Common myeloid progenitor, CD34-positive (primary cell): ENCODE data around the gene YKT6.
"Not testable (repeated sequence)": the region's sequence is repeated elsewhere in the genome, so short reads cannot be mapped to it uniquely, and the experiment has no call there.

Experiments
- CTCF ChIA-PET: fragments of 350-600 bp; sonication (Branson Sonifier 250); formaldehyde crosslinking; loops from one replicate; lab custom pipeline; 2021; ENCODE audit warnings: antibody characterized with exemption; lab: Charles Lee
- POLR2A ChIA-PET: fragments of 350-600 bp; sonication (Branson Sonifier 250); formaldehyde crosslinking; loops from one replicate; lab custom pipeline; 2021; ENCODE audit warnings: antibody characterized with exemption; lab: Charles Lee
- DNase-seq, 3 donors: peaks; one replicate each; pipeline versions ENCODE4 v3.0.0 to v3.0.0-alpha.2; 2013
- H3K27ac ChIP-seq, 2 experiments: 1 replicate in 1 of 2; 2 replicates in 1 of 2; pipeline ENCODE4 v1.7.0; 2013; ENCODE audit warnings: inconsistent platforms in 2 of 2, low read length in 2 of 2, mild to moderate bottlenecking in 2 of 2, low read depth in 1 of 2, moderate library complexity in 1 of 2; ENCODE audit not compliant: severe bottlenecking in 2 of 2, insufficient read depth in 1 of 2, poor library complexity in 1 of 2
- H3K27me3 ChIP-seq, 5 experiments: replicated peaks in 2 of 5; 1 replicate in 3 of 5; 2 replicates in 2 of 5; pipeline versions ENCODE4 v1.6.1 to v1.7.0; 2013; ENCODE audit warnings: low read length in 4 of 5, mild to moderate bottlenecking in 2 of 5, moderate library complexity in 2 of 5, inconsistent platforms in 1 of 5; ENCODE audit not compliant: insufficient read depth in 5 of 5, control insufficient read depth in 4 of 5
- H3K36me3 ChIP-seq, 4 experiments: 1 replicate in 2 of 4; 2 replicates in 2 of 4; pipeline versions ENCODE4 v1.6.1 to v1.7.0; 2013; ENCODE audit warnings: low read length in 3 of 4, control low read depth in 1 of 4, mild to moderate bottlenecking in 1 of 4; ENCODE audit not compliant: control insufficient read depth in 4 of 4, insufficient read depth in 4 of 4
- H3K4me1 ChIP-seq, 4 experiments: 1 replicate in 3 of 4; 2 replicates in 1 of 4; pipeline versions ENCODE4 v1.6.1 to v1.7.1; 2013; ENCODE audit warnings: low read length in 3 of 4, mild to moderate bottlenecking in 3 of 4, control low read depth in 1 of 4, inconsistent platforms in 1 of 4, moderate library complexity in 1 of 4; ENCODE audit not compliant: control insufficient read depth in 4 of 4, insufficient read depth in 4 of 4; ENCODE audit errors: control extremely low read depth in 1 of 4
- H3K4me3 ChIP-seq, 7 experiments: 1 replicate in 4 of 7; 2 replicates in 3 of 7; pipeline versions ENCODE4 v1.5.1 to v1.7.0; 2013; ENCODE audit warnings: mild to moderate bottlenecking in 7 of 7, low read length in 6 of 7, moderate library complexity in 6 of 7, inconsistent platforms in 2 of 7, low read depth in 2 of 7, control low read depth in 1 of 7; ENCODE audit not compliant: insufficient read depth in 4 of 7, control insufficient read depth in 1 of 7; ENCODE audit errors: extremely low read depth in 1 of 7
- H3K9me3 ChIP-seq, 5 experiments: 1 replicate in 4 of 5; 2 replicates in 1 of 5; pipeline versions ENCODE4 v1.6.1 to v1.7.1; 2013; ENCODE audit warnings: low read length in 4 of 5, mild to moderate bottlenecking in 2 of 5, inconsistent platforms in 1 of 5, low read depth in 1 of 5, moderate library complexity in 1 of 5; ENCODE audit not compliant: control insufficient read depth in 4 of 5, insufficient read depth in 2 of 5; ENCODE audit errors: control extremely low read depth in 1 of 5
- WGBS: methylation state at CpG from one replicate; pipeline ENCODE4 v1.1.5; 2013; ENCODE audit not compliant: insufficient coverage; 5-methylcytosine and 5-hydroxymethylcytosine counted together

Gene YKT6

DNA sequence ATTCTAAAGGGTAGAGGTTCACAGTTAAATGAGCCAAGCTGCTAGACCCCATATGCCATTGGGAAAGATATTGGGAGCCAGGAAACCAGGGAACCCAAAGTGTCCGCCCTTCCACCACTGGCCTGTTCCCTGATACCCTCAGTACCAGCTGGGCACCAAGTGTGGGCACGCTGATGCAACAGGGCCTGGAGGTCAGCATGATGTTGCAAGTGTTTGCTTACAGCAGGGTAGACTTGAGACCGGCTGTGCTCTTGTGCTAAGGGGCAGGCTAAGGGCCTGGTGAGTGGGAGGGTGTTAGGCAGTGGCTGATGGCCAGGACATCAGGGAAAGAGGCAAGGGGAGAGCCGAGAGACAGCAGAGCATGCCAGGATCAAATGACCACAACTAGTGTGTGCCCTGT, 38.6 kb upstream of the YKT6 start:
- 97% methylated on average over 3 of the region's 4 CpGs for WGBS
- CTCF ChIA-PET: no interaction called here
- peaks cover 0 to 2% (median 0%) of the 10 kb centered on the region in 5 experiments for H3K27me3 ChIP-seq
- H3K4me3 ChIP-seq: no peak overlapping the region
- peaks cover 0 to 4% (median 3%) of the 10 kb centered on the region in 5 experiments for H3K9me3 ChIP-seq
- no peak for DNase-seq
- POLR2A ChIA-PET: interaction anchor here (0.9 kb wide), 1 partner anchor 19 kb away, joined by 3 read pairs; no protein-coding TSS in a partner anchor
- H3K36me3 ChIP-seq: no peaks in the 10 kb centered on the region
- H3K27ac ChIP-seq: no peak overlapping the region
- no peaks in the 10 kb centered on the region for H3K4me1 ChIP-seq

DNA sequence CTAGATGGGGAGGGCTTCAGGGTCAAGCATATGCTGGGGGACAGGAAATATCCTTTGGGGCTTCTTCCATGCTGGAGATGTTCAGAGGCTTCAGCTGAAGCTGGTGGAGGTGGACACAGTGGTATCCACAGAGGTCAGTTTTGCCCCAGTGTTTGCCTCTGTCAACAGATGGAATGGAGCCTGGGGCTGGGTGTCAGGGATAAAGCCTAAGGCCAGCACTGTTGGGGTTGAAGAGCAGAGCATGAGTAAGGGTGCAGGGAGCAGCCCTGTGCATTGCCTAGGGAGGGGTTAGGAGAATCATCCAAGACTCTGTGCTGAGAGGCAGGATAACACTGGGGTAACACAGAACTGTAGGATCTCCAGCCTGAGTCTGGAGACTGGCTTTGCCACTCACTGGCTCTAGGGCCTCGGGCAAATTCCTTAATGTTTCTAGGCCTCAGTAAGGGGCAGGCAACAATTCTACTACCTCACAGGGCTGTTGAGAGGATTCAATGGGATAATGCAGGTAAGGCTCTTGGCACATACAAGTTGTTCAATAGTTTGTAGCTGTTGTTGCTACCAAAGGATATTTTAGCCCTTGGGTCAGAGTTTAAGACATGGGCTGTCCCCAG, 37.9 kb upstream of the YKT6 start:
- no CpG with 5 or more reads among the region's 1 CpG for WGBS
- ChIA-PET CTCF (interaction anchor here (0.9 to 1.1 kb wide), 2 partner anchors 9 to 21 kb away, joined by 3 read pairs; no protein-coding TSS in a partner anchor), POLR2A (interaction anchor here (0.6 to 0.9 kb wide), 2 partner anchors 19 to 91 kb away, joined by 3 to 4 read pairs; no protein-coding TSS in a partner anchor)
- Histone ChIP-seq H3K27ac (no peak overlapping the region), H3K4me1 (peaks cover 0 to 3% (median 0%) of the 10 kb centered on the region in 4 experiments), H3K4me3 (no peak overlapping the region), H3K27me3 (peaks cover 0 to 2% (median 0%) of the 10 kb centered on the region in 5 experiments), H3K9me3 (peaks cover 0 to 4% (median 3%) of the 10 kb centered on the region in 5 experiments), H3K36me3 (no peaks in the 10 kb centered on the region)
- DNase-seq: no peak

DNA sequence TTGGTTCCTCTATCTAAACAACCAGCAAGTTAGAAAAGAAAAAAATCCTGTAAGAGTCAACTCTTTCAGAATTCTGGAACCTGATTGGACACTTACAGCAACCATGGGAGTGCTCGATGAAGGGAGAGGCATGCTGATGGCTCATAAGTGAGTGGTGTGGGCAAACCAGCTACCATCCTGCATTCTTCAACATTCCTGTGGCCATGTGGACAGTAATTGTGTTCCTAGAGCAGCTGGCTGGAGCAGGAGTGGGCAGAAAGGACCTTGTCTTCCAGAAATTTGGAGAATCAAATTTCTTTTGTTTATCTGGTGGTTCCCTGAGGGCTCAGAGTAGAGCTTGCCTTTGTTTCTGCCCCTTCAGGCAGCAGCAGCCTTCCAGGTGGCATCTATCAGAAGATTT, 37.2 kb upstream of the YKT6 start:
- Histone ChIP-seq H3K4me3 (no peak overlapping the region), H3K36me3 (no peaks in the 10 kb centered on the region), H3K27me3 (peaks cover 0 to 2% (median 0%) of the 10 kb centered on the region in 5 experiments), H3K9me3 (peaks cover 0 to 4% (median 3%) of the 10 kb centered on the region in 5 experiments), H3K4me1 (peaks cover 0 to 6% (median 0%) of the 10 kb centered on the region in 4 experiments), H3K27ac (no peak overlapping the region)
- DNase-seq: no peak
- ChIA-PET CTCF (interaction anchor here (0.9 to 1.1 kb wide), 2 partner anchors 9 to 21 kb away, joined by 3 read pairs; no protein-coding TSS in a partner anchor), POLR2A (interaction anchor here (0.5 to 0.6 kb wide), 2 partner anchors 28 to 91 kb away, joined by 3 to 4 read pairs; no protein-coding TSS in a partner anchor)
- WGBS: no CpG with 5 or more reads among the region's 1 CpG

DNA sequence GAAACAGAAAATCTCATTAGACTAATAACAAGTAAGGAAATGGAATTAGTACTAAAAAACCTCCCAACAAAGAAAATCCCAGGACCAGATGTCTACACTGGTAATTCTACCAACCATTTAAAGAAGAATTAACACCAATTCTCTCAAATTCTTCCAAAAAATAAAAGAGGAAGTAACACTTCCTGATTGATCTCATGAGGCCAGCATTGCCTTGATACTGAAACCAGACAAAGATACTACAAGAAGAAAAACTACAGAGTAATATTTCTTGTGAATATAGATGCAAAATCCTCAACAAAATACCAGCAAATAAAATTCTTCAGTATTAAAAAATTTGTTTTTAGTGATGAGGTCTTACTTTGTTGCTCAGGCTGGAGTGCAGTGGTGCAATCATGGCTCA, 32.9 kb upstream of the YKT6 start:
- ChIA-PET POLR2A (no interaction called here), CTCF (no interaction called here)
- no peaks in the 10 kb centered on the region for H3K27me3 ChIP-seq

DNA sequence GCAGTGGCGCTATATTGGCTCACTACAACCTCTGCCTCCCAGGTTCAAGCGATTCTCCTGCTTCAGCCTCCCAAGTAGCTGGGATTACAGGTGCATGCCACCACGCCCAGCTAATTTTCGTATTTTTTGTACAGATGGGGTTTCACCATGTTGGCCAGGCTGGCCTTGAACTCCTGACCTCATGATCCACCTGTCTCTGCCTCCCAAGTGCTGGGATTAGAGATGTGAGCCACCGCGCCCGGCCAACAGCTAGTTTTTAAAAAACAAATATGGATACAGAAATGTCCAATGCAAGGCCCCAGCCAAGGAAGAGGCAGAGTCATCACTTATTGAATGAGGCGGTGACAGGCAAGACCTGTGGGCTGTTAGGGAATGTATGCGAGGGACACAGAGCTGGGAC, 28.9 kb upstream of the YKT6 start:
- CTCF ChIA-PET: interaction anchor here (1.2 to 1.8 kb wide), 3 partner anchors 17 to 25 kb away, joined by 3 to 4 read pairs (median 4); no protein-coding TSS in a partner anchor
- H3K4me3 ChIP-seq, H3K27ac ChIP-seq, H3K36me3 ChIP-seq, H3K9me3 ChIP-seq, H3K27me3 ChIP-seq, POLR2A ChIA-PET, H3K4me1 ChIP-seq, DNase-seq: not testable (repeated sequence)
- WGBS: 94% methylated on average over 9 of the region's 9 CpGs

More for the DNA sequence above, 32.9 kb upstream of the YKT6 start:
- Histone ChIP-seq H3K27ac (no peak overlapping the region), H3K4me1 (peaks cover 0 to 6% (median 0%) of the 10 kb centered on the region in 4 experiments), H3K36me3 (no peaks in the 10 kb centered on the region), H3K9me3 (peaks cover 1 to 5% (median 4%) of the 10 kb centered on the region in 5 experiments), H3K4me3 (no peak overlapping the region)
- peak; percentile 14 to 66 (median 60) for DNase-seq

DNA sequence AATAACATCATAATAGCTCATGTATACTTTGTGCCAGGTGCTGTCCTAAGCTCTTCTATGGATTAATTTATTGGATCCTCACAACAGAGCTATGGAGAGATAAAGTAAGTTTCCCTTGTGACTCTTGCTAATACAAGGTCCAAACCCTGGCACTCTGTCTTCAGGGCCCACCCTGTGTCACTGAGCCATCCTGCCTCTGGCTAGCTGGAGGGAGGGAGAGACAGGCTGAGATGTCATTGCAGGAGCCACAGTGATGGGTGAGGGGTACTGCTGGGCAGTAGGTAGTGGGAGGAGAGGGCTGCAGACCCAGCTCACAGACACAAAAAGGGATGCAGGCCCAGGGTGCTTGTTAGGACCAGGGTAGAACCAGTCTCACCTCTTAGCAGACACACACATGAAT, 28.4 kb upstream of the YKT6 start:
- DNase-seq: no peak
- H3K27me3 ChIP-seq: no peaks in the 10 kb centered on the region
- ChIA-PET POLR2A (no interaction called here), CTCF (interaction anchor here (1.2 to 1.4 kb wide), 2 partner anchors 23 to 25 kb away, joined by 3 to 4 read pairs; no protein-coding TSS in a partner anchor)
- peaks cover 0 to 6% (median 0%) of the 10 kb centered on the region in 4 experiments for H3K4me1 ChIP-seq
- H3K36me3 ChIP-seq: no peaks in the 10 kb centered on the region
- no peak overlapping the region for H3K27ac ChIP-seq
- no peak overlapping the region for H3K4me3 ChIP-seq
- H3K9me3 ChIP-seq: peaks cover 0 to 5% (median 0%) of the 10 kb centered on the region in 5 experiments

DNA sequence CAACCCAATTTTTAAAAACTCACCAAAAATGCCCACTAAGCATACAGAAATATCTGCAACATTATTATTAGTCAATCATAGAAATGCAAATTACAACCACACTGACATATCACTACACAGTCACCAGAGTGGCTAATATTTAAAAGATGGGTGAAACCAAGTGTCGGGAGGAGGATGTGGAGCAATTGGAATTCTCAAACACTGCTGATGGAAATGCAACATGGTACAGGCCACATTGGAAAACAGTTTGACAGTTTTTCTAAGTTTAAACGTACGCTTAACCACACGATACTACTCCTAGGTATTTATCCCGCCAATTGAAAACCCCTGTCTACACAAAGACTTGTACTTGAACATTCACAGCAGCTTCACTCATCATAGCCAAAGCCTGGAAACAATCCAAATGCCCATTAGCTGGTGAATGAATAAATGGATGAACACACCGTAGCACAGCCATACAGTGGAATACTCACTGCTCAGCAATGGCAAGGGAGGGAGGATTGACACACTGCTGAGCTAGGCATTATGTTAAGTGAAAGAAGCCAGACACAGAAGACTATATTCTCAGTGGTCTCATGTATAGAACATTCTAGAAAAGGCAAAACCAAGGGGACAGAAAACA, 27.9 kb upstream of the YKT6 start:
- no peak overlapping the region for H3K4me3 ChIP-seq
- no peaks in the 10 kb centered on the region for H3K27me3 ChIP-seq
- DNase-seq: no peak
- WGBS: 97% methylated on average over 4 of the region's 6 CpGs
- no peaks in the 10 kb centered on the region for H3K36me3 ChIP-seq
- H3K4me1 ChIP-seq: peaks cover 0 to 3% (median 0%) of the 10 kb centered on the region in 4 experiments
- ChIA-PET POLR2A (no interaction called here), CTCF (interaction anchor here (1.3 to 1.4 kb wide), 2 partner anchors 21 to 22 kb away, joined by 3 to 4 read pairs; no protein-coding TSS in a partner anchor)
- H3K27ac ChIP-seq: no peak overlapping the region
- H3K9me3 ChIP-seq: peaks cover 0 to 5% (median 0%) of the 10 kb centered on the region in 5 experiments
